ENCODE data around the gene SCUBE1.

DNA sequence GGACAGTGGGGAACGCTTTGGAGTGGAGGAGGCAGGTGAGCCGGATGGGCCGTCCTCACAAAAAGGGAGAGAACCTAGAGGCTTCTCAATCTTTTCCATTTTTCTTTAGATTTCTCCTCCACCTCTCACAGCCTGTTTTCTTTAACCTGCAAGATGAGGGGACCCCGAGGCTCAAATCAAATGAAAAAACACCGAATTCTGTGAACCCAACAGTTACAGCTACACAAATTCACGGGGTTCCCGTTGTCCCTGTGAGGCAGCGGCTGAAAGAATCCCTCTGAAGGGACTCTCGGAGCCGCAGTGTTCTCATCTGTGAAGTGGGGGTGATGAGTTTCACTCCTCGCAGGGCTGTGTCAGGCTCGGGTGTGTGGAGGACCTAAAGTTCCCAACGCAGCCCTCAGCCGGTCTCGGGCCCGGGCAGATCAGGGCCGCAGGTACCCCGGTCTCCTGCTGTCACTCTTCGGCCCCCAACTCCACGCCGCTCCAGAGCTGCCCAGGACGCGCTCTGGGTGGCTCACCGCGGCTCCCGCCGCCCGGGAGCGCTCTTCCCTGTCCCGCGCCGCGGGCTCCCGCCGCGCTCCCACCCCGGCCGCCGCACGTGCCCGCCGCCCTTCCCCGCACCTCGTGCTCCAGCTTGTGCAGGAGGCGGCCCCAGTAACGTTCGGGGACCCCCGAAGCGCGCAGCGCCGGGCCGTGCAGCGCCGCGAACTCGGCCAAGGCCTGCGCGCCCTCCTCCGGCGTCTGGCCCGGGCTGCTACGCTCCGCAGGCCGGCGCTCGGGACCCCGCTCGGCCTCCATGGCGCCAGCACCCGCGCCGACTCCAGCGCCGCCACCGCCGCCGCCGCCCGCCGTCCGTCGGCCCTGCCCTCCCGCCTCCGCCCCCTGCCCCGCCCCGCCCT is 156.7 kb downstream of the SCUBE1 start, which contains the start of gene TTLL12:
- TF ChIP-seq, protein P1, sequence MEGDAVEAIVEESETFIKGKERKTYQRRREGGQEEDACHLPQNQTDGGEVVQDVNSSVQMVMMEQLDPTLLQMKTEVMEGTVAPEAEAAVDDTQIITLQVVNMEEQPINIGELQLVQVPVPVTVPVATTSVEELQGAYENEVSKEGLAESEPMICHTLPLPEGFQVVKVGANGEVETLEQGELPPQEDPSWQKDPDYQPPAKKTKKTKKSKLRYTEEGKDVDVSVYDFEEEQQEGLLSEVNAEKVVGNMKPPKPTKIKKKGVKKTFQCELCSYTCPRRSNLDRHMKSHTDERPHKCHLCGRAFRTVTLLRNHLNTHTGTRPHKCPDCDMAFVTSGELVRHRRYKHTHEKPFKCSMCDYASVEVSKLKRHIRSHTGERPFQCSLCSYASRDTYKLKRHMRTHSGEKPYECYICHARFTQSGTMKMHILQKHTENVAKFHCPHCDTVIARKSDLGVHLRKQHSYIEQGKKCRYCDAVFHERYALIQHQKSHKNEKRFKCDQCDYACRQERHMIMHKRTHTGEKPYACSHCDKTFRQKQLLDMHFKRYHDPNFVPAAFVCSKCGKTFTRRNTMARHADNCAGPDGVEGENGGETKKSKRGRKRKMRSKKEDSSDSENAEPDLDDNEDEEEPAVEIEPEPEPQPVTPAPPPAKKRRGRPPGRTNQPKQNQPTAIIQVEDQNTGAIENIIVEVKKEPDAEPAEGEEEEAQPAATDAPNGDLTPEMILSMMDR (IDR thresholded peaks at IDR 0.05): peak in 3 of 4 experiments; percentile 13 to 26 (median 14)
- TF ChIP-seq POLR2A (IDR thresholded peaks at IDR 0.05) (peak; percentile 53 to 69), EP300 (IDR thresholded peaks at IDR 0.05) (no peak), POLR2AphosphoS5 (IDR thresholded peaks at IDR 0.05) (no peak)

Measured in gastroesophageal sphincter (tissue), 3 donors.